ENCODE data around the gene ABO.
"Not testable (repeated sequence)": the region's sequence is repeated elsewhere in the genome, so short reads cannot be mapped to it uniquely, and the experiment has no call there.

The ABO gene

GRCh38 chr9:133221177-133221809, 53.7 kb downstream of the ABO start:
- peak in 1 of 2 donors; percentile 20 for DNase-seq
- H3K27ac ChIP-seq: no peak overlapping the region
- H3K36me3 ChIP-seq: no peaks in the 10 kb centered on the region
- TF ChIP-seq CTCF (IDR thresholded peaks at IDR 0.05): no peak
- H3K27me3 ChIP-seq: peaks cover 0 to 29% of the 10 kb centered on the region in 2 donors
- no peaks in the 10 kb centered on the region for H3K9me3 ChIP-seq
- intact Hi-C loops (cut with DNase I; ENCODE audit: low total_unique reads): no loop called here
- H3K4me1 ChIP-seq: no peaks in the 10 kb centered on the region
- no peak overlapping the region for H3K4me3 ChIP-seq

GRCh38 chr9:133218049-133218975, 56.7 kb downstream of the ABO start:
- H3K4me1 ChIP-seq; H3K27me3 ChIP-seq; H3K27ac ChIP-seq; H3K36me3 ChIP-seq; intact Hi-C loops (cut with DNase I; ENCODE audit: low total_unique reads); H3K9me3 ChIP-seq; H3K4me3 ChIP-seq: not testable (repeated sequence)
- DNase-seq: peak in 1 of 2 donors; percentile 10

GRCh38 chr9:133217333-133217988, 57.5 kb downstream of the ABO start:
- H3K4me3 ChIP-seq; H3K27me3 ChIP-seq; H3K36me3 ChIP-seq; intact Hi-C loops (cut with DNase I; ENCODE audit: low total_unique reads); H3K9me3 ChIP-seq; H3K27ac ChIP-seq; H3K4me1 ChIP-seq: not testable (repeated sequence)
- DNase-seq: peak in 1 of 2 donors; percentile 53

- H3K9me3 ChIP-seq; DNase-seq; H3K4me1 ChIP-seq; intact Hi-C loops (cut with DNase I; ENCODE audit: low total_unique reads); H3K36me3 ChIP-seq; H3K27ac ChIP-seq; H3K4me3 ChIP-seq: not testable (repeated sequence)
- H3K27me3 ChIP-seq: peaks cover 0 to 17% of the 10 kb centered on the region in 2 donors
Observed at GRCh38 chr9:133214276-133214675, 60.7 kb downstream of the ABO start.

- Histone ChIP-seq H3K4me1 (no peaks in the 10 kb centered on the region), H3K9me3 (no peaks in the 10 kb centered on the region), H3K27ac (no peak overlapping the region), H3K4me3 (no peak overlapping the region), H3K36me3 (no peaks in the 10 kb centered on the region), H3K27me3 (peaks cover 0 to 31% of the 10 kb centered on the region in 2 donors)
- TF ChIP-seq CTCF (IDR thresholded peaks at IDR 0.05): no peak
- intact Hi-C loops (cut with DNase I; ENCODE audit: low total_unique reads): no loop called here
- DNase-seq: peak in 1 of 2 donors; percentile 32
Observed at GRCh38 chr9:133210609-133211008, 64.4 kb downstream of the ABO start.

- no peak for TF ChIP-seq CTCF (IDR thresholded peaks at IDR 0.05)
- Histone ChIP-seq H3K9me3 (no peaks in the 10 kb centered on the region), H3K4me1 (no peaks in the 10 kb centered on the region), H3K27me3 (peaks cover 0 to 31% of the 10 kb centered on the region in 2 donors), H3K4me3 (no peak overlapping the region), H3K36me3 (no peaks in the 10 kb centered on the region), H3K27ac (no peak overlapping the region)
- DNase-seq: no peak
- intact Hi-C loops (cut with DNase I; ENCODE audit: low total_unique reads): no loop called here
Observed at GRCh38 chr9:133210202-133210532, 64.8 kb downstream of the ABO start.

- H3K27ac ChIP-seq; H3K9me3 ChIP-seq; H3K4me1 ChIP-seq; intact Hi-C loops (cut with DNase I; ENCODE audit: low total_unique reads); H3K4me3 ChIP-seq; H3K36me3 ChIP-seq: not testable (repeated sequence)
- DNase-seq: peak in 1 of 2 donors; percentile 48
- peaks cover 0 to 34% of the 10 kb centered on the region in 2 donors for H3K27me3 ChIP-seq
Observed at GRCh38 chr9:133209327-133210201, 65.4 kb downstream of the ABO start.

GRCh38 chr9:133208880-133209300, 66.1 kb downstream of the ABO start, which contains the start of gene OBP2B:
Gene OBP2B, minus strand, starts transcription at chr9:133209250. Its CDS starts 51 bp downstream, at chr9:133209199.
- DNase-seq; H3K27ac ChIP-seq; intact Hi-C loops (cut with DNase I; ENCODE audit: low total_unique reads); H3K36me3 ChIP-seq; H3K9me3 ChIP-seq; H3K4me3 ChIP-seq; H3K4me1 ChIP-seq: not testable (repeated sequence)
- H3K27me3 ChIP-seq: peaks cover 0 to 41% of the 10 kb centered on the region in 2 donors

GRCh38 chr9:133208171-133208879, 66.7 kb downstream of the ABO start:
- intact Hi-C loops (cut with DNase I; ENCODE audit: low total_unique reads); H3K4me3 ChIP-seq; H3K36me3 ChIP-seq; H3K27ac ChIP-seq; H3K9me3 ChIP-seq; DNase-seq; H3K4me1 ChIP-seq: not testable (repeated sequence)
- H3K27me3 ChIP-seq: peaks cover 0 to 45% of the 10 kb centered on the region in 2 donors
